ENCODE results near the gene FBXO24.

The FBXO24 gene

GRCh38 chr7:100575206-100575631 lies 10.9 kb upstream of the FBXO24 start:
- no peak for DNase-seq

- no peak for DNase-seq
These were observed 10.3 kb upstream of the FBXO24 start for GRCh38 chr7:100575746-100576383.

- no peak for DNase-seq
These were observed 9.6 kb upstream of the FBXO24 start for GRCh38 chr7:100576384-100576993.

DNA sequence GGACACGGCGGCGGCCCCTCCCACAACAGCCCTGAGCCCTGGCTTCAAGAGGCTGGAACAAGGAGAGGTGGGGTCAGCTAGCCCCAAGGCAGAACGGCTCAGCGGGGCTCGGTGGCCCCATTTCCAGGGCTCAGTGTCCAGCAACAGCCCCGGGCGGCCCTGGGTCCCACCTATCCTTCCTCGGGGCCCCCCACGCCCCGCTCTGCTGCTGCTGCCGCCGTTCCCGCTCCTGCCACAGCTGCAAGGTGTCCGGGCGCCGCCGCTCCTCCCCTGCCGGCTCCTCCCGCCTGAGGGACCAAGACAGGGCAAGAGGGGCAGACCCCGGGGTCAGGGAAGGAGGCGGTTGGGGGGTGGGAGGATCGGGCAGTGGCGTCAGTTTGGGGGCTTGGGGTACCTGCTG lies 9.0 kb upstream of the FBXO24 start:
- no peak for DNase-seq

DNA sequence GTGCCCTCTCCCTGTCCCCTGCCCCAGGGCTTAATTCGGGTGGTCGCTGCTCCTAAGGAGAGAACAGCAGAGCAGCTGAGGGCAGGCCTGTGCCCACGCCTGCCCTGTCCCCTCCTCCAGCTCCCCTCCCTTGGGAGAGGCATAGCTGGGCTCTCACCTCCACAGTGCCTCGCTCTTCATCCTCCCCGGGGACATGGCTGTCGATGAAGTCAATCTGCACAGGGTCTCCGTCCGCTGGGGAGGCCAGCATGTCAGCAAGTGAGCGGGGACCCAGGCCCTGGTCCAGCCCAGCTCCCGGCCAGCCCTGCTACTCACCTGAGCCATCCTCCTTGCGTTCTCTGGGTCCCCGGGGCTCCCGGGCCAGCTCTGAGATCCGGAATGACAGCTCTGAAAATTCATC lies 8.6 kb upstream of the FBXO24 start:
- DNase-seq, result no peak

- DNase-seq, result no peak
These were observed 7.6 kb upstream of the FBXO24 start for GRCh38 chr7:100578246-100579183.

- DNase-seq, result no peak
These were observed 5.5 kb upstream of the FBXO24 start for GRCh38 chr7:100580466-100581283.

GRCh38 chr7:100582041-100582579 lies 4.0 kb upstream of the FBXO24 start:
- DNase-seq, result no peak

DNA sequence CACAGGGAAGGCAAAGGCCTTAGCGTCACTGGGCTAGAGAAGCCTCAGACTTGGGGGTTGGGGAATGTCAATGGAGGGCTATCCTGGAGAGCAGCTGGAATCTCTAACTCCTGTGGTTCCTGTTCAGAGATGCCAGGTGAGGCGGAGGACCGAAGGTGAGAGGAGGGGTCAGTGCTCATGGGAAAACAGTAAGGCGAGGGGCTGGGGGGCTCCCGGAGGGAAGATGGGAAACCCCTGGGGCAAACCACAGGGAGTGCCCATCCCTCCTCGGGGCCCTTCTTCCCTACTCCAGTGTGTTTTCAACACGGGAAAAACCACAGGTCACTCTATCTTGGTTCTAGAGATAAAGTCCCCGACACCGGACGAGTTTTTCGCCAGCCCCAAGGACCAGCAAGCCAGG lies 3.5 kb upstream of the FBXO24 start:
- no peak for DNase-seq

DNA sequence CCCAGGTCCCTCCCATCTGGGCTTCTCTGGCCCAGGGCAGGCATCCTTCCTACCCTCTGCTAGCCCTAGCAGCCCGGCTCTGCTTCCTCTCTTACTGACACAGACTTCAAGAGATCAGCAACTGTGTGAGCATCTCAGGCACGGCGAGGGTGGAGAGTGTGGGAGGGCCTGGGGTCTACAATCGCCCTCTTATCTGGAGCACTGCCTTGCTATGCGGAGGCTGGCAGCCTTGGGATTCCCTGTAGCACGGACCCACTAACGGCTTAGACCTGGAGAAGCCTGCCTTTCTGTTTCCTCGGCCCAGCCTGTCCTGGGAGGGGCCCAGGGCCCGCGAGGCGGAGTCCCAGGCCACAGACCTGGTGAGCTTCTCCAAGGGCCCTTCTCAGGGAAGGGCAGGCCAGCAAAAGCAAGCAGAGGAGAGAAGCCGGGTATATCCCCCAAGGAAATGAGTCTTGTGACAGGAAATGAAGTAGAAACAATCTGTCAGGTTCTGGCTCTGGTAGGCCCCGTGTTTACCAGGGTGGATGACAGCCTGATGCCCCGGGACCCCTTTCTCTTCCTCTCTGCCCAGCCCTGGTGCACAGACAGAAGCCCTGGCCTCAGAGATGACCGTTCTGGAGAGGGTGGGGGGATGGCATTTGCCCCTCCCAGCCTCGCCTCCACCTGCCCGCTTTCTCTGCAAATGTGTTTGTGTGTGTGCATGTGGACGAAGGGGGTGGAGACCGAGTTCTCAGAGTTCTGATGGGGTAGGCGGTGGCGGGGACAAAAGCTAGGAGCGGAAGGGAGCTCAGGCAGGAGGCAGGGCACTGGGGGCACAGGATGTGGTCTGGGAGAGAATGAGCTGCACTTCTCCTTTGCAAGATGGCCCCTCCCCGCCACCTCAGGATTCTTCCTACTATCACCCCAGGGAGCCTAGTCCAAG lies 2.7 kb upstream of the FBXO24 start:
- DNase-seq, result peak; percentile 62

GRCh38 chr7:100584054-100584682 lies 2.0 kb upstream of the FBXO24 start:
- no peak for DNase-seq

DNA sequence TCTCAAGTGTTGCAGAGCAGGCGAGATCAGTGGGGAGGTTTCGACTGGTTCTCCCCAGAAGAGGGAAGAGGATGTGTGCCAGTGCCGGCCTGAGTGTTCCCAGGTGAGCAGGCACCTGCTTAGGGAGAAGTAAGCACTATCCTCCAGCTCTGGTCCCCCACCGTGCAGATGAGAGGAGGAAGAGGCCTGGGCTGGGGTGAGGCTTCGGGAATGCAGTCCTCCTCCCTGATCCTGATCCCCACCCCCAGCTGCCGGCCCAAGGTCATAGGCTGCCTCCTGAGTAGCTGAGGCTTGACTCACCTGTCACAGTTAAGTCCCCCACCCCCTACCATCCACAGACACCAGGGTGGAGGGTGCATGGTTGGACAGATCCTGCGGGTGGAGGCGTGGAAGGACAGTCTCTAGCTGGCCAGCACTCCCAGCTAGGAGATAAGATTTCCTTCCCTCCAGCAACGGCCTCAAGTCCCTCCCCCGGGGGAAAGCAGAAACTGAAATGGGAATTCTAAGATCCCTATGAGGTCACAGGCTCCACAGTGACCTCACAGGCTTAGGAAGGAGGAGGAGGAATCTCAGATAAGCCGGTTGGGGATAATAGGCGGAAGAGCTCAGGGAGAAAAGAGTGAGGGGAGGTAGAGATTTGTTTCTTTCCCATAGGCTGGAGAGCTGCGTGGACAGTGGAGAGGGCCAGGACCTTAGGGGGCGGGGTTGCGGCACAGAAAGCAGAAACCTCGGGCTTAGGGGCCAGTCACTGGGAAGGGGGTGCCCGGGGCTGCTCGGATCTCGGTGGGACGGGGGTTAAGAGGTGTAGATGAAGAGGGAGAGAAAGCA lies 1.2 kb upstream of the FBXO24 start:
- no peak for DNase-seq

DNA sequence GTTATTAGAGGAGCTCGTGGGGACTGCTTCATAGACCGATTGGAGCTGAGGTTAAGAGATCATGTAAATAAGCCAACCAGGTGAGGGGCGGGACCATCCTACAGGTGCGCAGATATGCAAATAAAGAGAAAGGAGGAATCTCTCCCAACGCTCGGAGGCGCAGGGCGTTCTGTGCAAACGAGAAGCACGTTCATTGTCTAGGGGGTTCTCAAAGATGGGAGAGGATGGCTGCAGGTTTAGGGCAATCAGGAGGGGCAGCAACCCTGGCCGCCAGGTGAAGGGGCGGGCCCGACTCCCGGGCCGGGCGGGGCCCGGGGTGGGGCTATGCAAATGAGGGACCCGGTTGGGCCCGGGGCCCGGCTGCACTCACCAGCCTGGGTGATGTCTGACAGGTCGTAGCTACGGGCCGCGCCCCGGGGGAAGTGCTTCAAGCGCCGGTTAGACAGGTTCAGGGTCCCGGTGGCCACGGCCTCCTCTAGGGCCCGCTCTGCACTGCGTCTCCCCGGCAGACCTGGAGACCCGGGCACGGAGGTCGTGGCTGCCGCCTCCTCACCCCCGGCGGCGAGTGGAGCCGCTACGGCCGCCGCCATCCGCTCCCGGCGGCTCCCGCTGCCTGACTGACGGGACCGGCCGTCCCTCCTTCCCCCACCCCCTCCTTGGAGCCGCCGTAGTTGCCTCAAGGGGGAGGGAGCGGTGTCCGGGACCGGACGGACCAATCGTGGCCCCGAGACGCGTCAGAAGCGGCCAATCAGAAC lies 440 bp upstream of the FBXO24 start, which contains the start of gene LRCH4:
LRCH4 (minus strand) TSS at position 619 of the 755 bp plus-strand sequence; CDS start at position 590, 29 bp downstream.
- DNase-seq, result peak; percentile 60

DNA sequence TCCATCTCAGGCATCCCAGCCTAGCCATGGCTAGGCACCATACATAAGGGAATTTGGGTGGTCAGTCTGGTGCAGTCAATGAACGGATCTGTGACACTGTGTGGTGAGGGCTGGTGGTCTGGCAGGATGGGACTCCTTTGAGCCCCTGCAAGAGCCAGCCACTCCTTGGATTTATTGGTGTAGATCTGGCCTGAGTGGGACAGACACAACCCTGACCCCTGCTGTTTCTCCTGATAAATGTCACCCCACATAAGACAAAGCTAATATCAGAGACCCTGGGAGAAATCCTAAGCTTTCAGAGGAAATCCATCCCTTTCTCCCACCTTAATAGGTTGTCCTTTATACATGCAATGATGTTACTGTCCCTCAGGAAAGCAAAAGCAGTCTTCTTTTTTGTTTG lies 2.3 kb downstream of the FBXO24 start:
- no peak for DNase-seq

GRCh38 chr7:100589341-100589947 lies 3.3 kb downstream of the FBXO24 start:
- no peak for DNase-seq

DNA sequence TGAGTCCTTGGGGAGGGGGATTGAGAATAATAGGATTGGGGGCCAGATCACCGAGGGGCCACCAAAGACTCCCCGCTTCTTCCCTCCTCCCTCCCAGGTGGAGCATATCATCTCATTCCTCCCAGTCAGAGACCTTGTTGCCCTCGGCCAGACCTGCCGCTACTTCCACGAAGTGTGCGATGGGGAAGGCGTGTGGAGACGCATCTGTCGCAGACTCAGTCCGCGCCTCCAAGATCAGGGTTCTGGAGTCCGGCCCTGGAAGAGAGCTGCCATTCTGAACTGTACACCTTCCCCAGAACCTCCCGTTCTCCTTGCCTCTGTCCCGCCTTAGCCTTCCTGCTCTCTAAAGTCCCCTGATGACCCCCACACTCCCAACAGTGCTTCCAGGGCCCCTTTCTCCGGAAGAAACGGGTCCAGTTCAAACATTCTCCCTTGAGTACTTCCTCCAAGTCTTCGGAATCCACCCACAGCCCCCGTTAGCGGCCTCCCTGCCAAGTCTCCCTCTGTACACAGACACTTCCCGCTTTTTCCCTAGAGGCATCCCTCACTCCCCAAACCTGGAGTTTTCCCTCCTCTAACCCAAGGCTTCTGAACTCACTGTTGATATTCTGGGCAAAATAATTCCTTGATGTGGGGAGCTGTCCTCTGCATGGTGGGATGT lies 4.1 kb downstream of the FBXO24 start:
- DNase-seq, result no peak

- DNase-seq, result no peak
These were observed 5.5 kb downstream of the FBXO24 start for GRCh38 chr7:100591596-100591995.

- DNase-seq, result no peak
These were observed 9.1 kb downstream of the FBXO24 start for GRCh38 chr7:100595188-100595587.

All from stimulated activated CD4-positive, alpha-beta T cell treated with anti-CD3 and anti-CD28 coated beads, Interleukin-4, amount 100 ng/mL, for 1 hour (primary cell).